Astrocyte (in vitro differentiated cells and primary cell): ENCODE results near the gene F8.
"Not testable (repeated sequence)": the region's sequence is repeated elsewhere in the genome, so short reads cannot be mapped to it uniquely, and the experiment has no call there.

Experiments
- CTCF ChIP-seq: IDR thresholded peaks from 2 replicates; pipeline ENCODE4 v1.5.1; 2011; ENCODE audit warnings: low read depth, mild to moderate bottlenecking, inconsistent platforms, low read length, moderate library complexity; ENCODE audit not compliant: insufficient read depth
- EZH2 ChIP-seq: IDR thresholded peaks from 2 replicates; pipeline ENCODE4 v1.6.1; 2012; ENCODE audit warnings: mild to moderate bottlenecking, low read length, inconsistent platforms; ENCODE audit not compliant: insufficient read depth

GRCh38 chrX:154910528-154910927 is 112.0 kb downstream of the F8 start:
- TF ChIP-seq CTCF, EZH2: not testable (repeated sequence)
